Right renal pelvis (tissue), 4 donors: Measurements from ENCODE around the gene CTSE. TPM values are rescaled to one million over a fixed set of nuclear protein-coding genes. Genes with fewer than 3 reads are reported as not detected.

ENCODE experiments used
- DNase-seq, 4 donors: peaks; one replicate each; pipeline ENCODE4 v3.0.0-alpha.2; 2013; ENCODE audit warnings: low read depth in 4 of 4, low spot score in 3 of 4, missing footprints in 1 of 4
- polyA plus RNA-seq, 4 donors: library from polyadenylated mRNA; unstranded; fragments of 120-200 nt; gene quantifications; one replicate each; pipeline ENCODE4 v1.2.1, GENCODE V29; 2013; ENCODE audit not compliant: insufficient read length in 4 of 4

CTSE gene
- polyA plus RNA-seq, 4 donors = 0.18 to 0.26 (median 0.21) TPM

GRCh38 chr1:205975387-205975998, 48.2 kb downstream of the CTSE start:
- DNase-seq = no peak

DNA sequence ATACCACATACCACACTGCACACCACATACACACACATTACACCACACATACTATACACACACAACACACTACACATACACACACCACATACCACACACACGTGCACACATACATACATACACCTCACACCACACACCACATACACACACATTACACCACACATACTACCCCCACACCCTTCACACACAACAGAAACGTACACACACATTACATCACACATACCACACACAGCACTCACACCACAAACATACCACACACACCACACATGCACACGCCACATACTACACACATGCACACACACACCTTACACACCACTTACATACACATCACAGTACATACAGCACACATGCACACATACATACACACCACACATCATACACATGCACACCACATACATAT, 49.0 kb downstream of the CTSE start:
- DNase-seq = no peak

DNA sequence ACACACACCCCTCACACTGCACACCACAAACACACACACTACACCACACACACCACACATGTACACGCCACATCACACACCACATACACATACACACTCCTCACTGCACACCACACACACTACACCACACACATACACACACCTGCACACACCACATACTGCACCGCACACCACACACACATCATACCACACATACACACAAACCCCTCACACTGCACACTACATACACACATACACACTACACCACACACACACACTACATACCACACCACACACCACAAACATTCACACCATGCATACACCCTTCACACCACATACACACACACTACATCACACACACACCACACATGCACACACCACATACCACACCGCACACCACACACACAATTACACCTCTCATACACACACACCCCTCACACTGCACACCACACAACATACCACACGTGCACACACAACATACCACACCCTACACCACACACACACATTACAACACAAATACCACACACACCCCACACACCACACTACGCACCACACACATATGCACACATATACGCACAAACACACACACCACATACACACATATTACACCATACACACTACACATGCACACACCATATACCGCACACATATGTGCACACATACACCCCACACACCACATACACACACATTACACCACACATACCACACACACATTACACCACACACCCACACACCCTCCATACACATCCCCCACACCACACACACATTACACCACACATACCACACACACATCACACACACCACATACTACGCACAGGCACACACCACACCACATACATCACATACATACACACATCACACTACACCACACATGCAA, 50.1 kb downstream of the CTSE start:
- DNase-seq = no peak

- no peak for DNase-seq
Measured at GRCh38 chr1:205972491-205973168, 51.1 kb downstream of the CTSE start.

DNA sequence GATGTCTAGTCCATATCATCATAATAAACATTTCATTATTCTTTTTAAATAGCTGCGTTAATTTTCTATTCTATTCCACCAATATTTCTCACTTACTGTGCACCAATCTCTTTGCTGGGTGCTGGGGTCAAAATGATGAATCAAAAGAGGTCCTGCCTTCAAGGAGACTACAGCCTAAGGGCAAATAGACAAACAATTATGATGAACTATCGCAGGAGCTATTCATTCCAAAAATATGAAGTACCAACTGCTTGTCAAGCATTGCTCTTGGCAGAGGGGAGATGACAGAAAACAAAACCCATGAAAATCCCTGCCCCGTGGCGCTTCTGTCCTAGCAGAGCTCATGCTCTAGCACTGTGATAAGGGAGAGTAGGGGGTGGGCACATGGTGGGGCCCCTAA, 51.6 kb downstream of the CTSE start:
- no peak for DNase-seq

- DNase-seq = no peak
Measured at GRCh38 chr1:205971082-205971481, 52.6 kb downstream of the CTSE start.

DNA sequence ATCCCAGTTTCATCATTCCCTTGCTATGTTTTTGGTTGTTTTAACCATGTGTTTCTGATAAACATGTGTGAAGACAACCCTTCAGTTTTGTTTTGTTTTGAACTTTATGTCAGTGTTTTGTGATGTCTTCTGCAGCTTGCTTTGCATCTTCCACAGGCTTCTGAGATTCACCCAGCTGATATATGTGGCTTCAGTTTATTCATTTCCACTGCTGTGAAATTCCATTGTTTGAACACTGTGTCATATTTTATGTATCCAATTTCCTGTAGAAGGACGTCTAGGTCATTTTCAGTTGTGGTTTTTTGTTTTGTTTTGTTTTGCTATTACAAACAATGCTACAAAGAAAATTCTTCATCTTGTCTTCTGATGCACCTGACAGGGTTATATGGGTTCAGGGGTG, 53.2 kb downstream of the CTSE start:
- no peak for DNase-seq

DNA sequence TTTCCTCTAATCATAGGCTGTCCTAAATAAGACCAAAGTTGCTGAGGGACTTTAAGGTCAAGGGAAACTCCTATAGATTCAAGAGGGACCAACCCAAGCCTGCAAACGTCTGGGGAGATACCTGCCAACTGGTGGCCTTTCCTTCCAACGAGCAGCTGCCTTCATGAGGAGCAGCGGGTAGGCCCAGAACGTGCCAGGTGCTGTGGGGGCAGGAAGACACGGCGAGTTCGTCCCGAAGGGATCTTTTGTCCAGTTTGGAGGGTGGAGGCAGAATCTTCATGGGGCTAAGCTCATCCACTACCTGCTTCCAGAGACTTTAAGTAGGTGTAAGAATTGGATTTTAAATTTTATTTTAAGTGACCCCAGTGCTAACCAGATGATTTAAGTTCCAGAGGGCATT, 54.5 kb downstream of the CTSE start:
- DNase-seq = no peak

GRCh38 chr1:205967554-205968335, 56.0 kb downstream of the CTSE start:
- no peak for DNase-seq

- no peak for DNase-seq
Measured at GRCh38 chr1:205965036-205965884, 58.4 kb downstream of the CTSE start.

DNA sequence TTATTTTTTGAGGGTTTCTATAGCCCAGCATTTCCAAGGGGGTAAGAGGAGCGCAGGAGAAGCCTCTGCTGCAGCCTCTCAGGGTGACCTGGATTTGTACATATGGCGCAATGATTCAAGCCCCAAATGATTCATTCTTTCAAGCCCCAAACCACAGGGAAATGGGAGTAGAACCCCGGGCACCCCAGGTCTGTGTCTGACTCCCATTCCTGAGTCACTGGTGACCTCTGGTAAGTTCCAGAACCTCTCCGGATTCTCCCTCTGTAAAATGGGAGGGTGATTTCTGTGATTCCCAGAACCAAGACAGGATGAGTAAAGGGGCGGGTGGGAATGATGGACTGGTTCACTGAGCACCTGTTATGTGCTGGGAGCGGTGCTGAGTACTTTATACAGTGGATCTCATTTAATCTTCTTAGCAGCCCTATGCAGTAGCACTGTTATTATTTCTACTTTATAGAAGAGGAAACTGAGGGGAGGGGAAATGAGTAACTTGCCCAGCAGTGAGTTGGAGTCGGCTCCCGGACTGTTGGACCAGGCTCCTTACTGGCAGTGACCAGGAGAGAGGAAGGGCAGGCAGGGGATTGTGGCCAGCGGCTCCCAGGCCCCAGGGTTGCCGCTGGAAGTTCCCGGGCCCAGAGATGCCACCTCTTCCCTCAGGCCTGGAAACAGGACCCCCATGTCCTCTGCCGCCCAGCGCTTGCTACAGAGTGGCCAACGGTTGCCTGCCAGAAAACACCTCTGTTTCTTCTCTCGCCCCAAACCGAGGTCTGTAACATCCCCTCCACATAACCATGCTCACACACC, 60.1 kb downstream of the CTSE start:
- DNase-seq = no peak

DNA sequence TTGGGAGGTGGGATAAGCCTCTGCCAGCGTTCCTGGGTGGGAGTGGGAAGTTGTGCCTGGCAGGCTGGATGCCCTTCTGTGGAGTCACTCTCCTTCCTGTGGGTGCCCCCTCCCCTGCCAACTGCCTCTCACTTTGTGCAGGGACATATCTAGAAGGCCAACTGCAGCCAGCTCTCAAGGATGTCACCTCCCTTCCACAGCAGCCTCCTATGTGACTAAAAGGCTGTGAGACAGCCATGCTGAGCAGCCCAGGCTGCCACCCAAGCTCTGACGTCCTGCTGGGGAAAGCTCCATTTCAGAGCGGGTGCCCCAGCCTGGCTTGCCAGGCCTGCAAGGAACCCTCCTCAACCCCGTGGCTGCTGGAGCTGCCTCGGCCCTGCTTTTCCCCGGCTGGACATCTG, 60.9 kb downstream of the CTSE start:
- DNase-seq = no peak

DNA sequence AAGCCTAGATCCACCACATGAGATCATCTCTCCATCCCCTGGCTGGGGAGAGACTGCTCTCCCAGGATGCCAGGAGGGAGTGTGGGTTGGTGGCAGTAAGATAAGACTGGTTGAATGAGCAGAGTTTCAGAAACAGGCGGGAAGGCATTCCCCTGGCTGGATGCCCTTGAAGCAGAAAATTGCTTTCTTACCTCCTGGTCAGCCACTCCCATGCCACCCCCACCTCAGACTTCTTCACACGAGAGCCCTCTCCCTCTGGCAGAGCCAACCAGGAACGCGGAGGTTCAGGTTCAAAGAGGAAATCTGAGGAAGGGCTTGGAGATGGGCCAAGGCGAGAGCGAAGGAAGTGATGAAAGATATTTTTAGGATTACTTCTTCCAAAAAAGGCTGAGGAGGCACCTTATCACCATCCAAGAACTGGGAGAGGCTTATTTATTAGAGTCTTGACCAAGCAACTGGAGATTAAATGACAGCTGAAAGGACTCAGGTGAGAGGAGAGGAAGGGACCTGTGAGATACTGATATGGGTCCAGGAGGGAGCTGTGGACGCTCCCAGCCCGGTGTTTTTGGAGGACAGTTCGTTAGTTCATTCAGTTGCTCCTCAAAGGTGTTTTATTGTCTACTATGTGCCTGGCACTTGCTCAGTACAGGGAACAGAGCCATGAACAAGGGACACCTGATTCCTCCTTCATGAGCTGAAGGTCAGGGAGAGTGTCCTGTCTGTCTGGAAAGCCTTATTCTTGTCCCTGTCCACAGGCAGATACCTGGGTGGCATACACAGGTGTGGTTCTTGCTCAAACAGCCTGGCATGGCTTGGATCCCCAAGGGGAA, 61.5 kb downstream of the CTSE start:
- DNase-seq = no peak

DNA sequence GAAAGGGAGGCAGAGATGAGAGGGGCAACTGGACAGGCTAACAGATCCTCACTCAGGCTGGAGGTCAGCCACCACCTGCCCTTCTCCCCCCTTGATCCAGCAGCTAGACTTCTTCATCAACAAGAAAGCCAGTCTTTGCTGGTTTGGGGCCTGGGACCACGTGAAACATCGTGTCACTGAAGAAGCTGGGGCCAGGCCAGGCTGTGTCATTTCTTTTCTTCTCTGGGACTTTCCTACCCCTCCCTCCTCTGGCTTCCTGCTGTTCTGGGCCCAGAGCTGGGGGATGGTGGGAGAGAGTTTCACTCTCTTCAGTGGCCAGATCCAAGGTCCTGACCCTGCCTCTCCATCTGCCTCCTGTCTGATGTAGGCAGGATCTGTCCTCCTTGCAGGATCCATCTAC, 62.3 kb downstream of the CTSE start:
- peak in 1 of 4 donors; percentile 28 for DNase-seq

DNA sequence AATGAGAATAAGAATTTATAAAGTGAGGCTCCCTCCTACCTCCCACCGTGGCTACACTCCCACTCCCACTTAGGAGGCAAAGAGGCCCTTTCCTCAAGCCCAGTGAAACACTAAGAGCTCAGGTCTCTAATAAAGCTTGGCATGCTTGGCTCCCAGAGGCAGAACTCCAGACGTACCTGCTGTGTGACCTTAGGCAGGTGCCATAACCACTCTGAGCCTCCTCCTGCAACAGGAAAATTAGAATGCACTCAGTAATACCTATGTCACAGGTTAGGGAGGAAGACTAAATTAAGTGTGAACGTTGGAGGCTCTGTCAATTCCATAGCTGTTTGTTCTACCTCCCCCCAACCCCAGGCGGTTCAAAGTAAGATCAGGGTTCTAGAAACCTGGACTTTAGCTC, 63.9 kb downstream of the CTSE start:
- DNase-seq = no peak
